ENCODE measurements around the gene TMEM126B. TPM values are rescaled to one million over a fixed set of nuclear protein-coding genes. Genes with fewer than 3 reads are reported as not detected.

Gene TMEM126B
- total RNA-seq (10 to 100 TPM; 25.2 to 40.6 (median 34.4) TPM), total RNA-seq (19.5 to 64.5 (median 37.4) reads per million in 29 experiments)
- 43.4 TPM for total RNA-seq (2013)

- peaks cover 16 to 18% of the 10 kb centered on the region in 2 experiments for H3K4me1 ChIP-seq (ENCODE audit: control insufficient read depth in 1 of 2, extremely low read depth in 1 of 2, insufficient read depth in 2 of 2, low read length in 2 of 2)
- peak; percentile 97 to 99 (median 99) for ATAC-seq (replicated peaks in 1 of 4)
- DNase-seq = peak; percentile 89 to 98 (median 96)
- no peaks in the 10 kb centered on the region for H3K9me3 ChIP-seq
- CTCF ChIA-PET = interaction anchor here in 1 of 2 donors (0.8 to 3.3 kb wide), 6 partner anchors 20 to 664 kb away, joined by 3 to 21 read pairs (median 3); partner anchors contain the start of genes EED and TMEM126A
- Mint-ChIP-seq H3K27me3 (no peaks in the 10 kb centered on the region), H3K36me3 (peaks cover 13% of the 10 kb centered on the region), H3K9me3 (no peaks in the 10 kb centered on the region), H3K4me3 (peak within 1 kb of the TSS; percentile 95 to 98 (median 96)), H3K27ac (peak within 1 kb of the TSS; percentile 95 to 98), H3K4me1 (peaks cover 44 to 48% (median 44%) of the 10 kb centered on the region in 3 donors)
- WGBS (ENCODE audit: insufficient coverage) = 1% methylated on average over 37 of the region's 41 CpGs
- H3K36me3 ChIP-seq (ENCODE audit: control insufficient read depth in 2 of 2, extremely low read depth in 1 of 2, insufficient read depth in 1 of 2, low read length in 1 of 2) = peaks cover 6 to 8% of the 10 kb centered on the region in 2 donors
- peak within 1 kb of the TSS; percentile 92 to 98 for H3K4me3 ChIP-seq (ENCODE audit: control insufficient read depth in 1 of 2, extremely low read depth in 1 of 2, low read length in 1 of 2)
- H3K27ac ChIP-seq (ENCODE audit: low read length) = peak within 1 kb of the TSS; percentile 80
- no peaks in the 10 kb centered on the region for H3K27me3 ChIP-seq (replicated peaks in 1 of 2; ENCODE audit: control insufficient read depth in 2 of 2, extremely low read depth in 1 of 2, insufficient read depth in 2 of 2, low read length in 1 of 2)
- POLR2A ChIA-PET = interaction anchor here (0.5 to 2.8 kb wide), 8 partner anchors 19 to 441 kb away, joined by 3 to 13 read pairs (median 5); partner anchors contain the start of genes TMEM126A (in 2 of the 2), CREBZF (in 1 of the 2) and PICALM (in 1 of the 2)
These were observed at the start of gene TMEM126B for GRCh38 chr11:85627998-85628770. TMEM126B (plus strand) TSS chr11:85628593; CDS start chr11:85628608, 15 bp downstream.

GRCh38 chr11:85582111-85582510 is 46.3 kb upstream of the TMEM126B start:
- Mint-ChIP-seq H3K4me1 (no peaks in the 10 kb centered on the region), H3K36me3 (peaks cover 6% of the 10 kb centered on the region)
- WGBS (ENCODE audit: insufficient coverage) = 42% methylated on average over 1 of the region's 2 CpGs

GRCh38 chr11:85589373-85589772 is 39.0 kb upstream of the TMEM126B start:
- WGBS (ENCODE audit: insufficient coverage) = 100% methylated on average over 1 of the region's 3 CpGs
- no peak for ATAC-seq (replicated peaks in 1 of 4)

More at GRCh38 chr11:85582111-85582510, 46.3 kb upstream of the TMEM126B start:
- POLR2A ChIA-PET = no interaction called here
- Histone ChIP-seq H3K4me1 (ENCODE audit: control insufficient read depth in 1 of 2, extremely low read depth in 1 of 2, insufficient read depth in 2 of 2, low read length in 2 of 2) (no peaks in the 10 kb centered on the region), H3K27me3 (replicated peaks in 1 of 2; ENCODE audit: control insufficient read depth in 2 of 2, extremely low read depth in 1 of 2, insufficient read depth in 2 of 2, low read length in 1 of 2) (no peaks in the 10 kb centered on the region), H3K27ac (ENCODE audit: low read length) (no peak overlapping the region), H3K9me3 (no peaks in the 10 kb centered on the region), H3K36me3 (ENCODE audit: control insufficient read depth in 2 of 2, extremely low read depth in 1 of 2, insufficient read depth in 1 of 2, low read length in 1 of 2) (no peaks in the 10 kb centered on the region), H3K4me3 (ENCODE audit: control insufficient read depth in 1 of 2, extremely low read depth in 1 of 2, low read length in 1 of 2) (no peak overlapping the region)
- CTCF ChIA-PET = no interaction called here
- Mint-ChIP-seq H3K27me3 (peaks cover 0 to 3% of the 10 kb centered on the region in 2 donors), H3K4me3 (no peak overlapping the region), H3K27ac (no peak overlapping the region), H3K9me3 (peaks cover 0 to 13% (median 3%) of the 10 kb centered on the region in 3 donors)
- no peak for ATAC-seq (replicated peaks in 1 of 4)
- no peak for DNase-seq

GRCh38 chr11:85590848-85591483 is 37.4 kb upstream of the TMEM126B start:
- WGBS (ENCODE audit: insufficient coverage) = 76% methylated on average over 3 of the region's 4 CpGs
- ATAC-seq (replicated peaks in 1 of 4) (no peak), DNase-seq (no peak)
- Mint-ChIP-seq H3K4me3 (no peak overlapping the region), H3K27me3 (peaks cover 7 to 10% of the 10 kb centered on the region in 2 donors), H3K9me3 (peaks cover 6 to 11% (median 9%) of the 10 kb centered on the region in 3 donors), H3K4me1 (no peaks in the 10 kb centered on the region), H3K36me3 (peaks cover 10% of the 10 kb centered on the region), H3K27ac (no peak overlapping the region)
- H3K36me3 ChIP-seq (ENCODE audit: control insufficient read depth in 2 of 2, extremely low read depth in 1 of 2, insufficient read depth in 1 of 2, low read length in 1 of 2) = no peaks in the 10 kb centered on the region
- ChIA-PET POLR2A (no interaction called here), CTCF (no interaction called here)
- no peak overlapping the region for H3K4me3 ChIP-seq (ENCODE audit: control insufficient read depth in 1 of 2, extremely low read depth in 1 of 2, low read length in 1 of 2)
- no peaks in the 10 kb centered on the region for H3K4me1 ChIP-seq (ENCODE audit: control insufficient read depth in 1 of 2, extremely low read depth in 1 of 2, insufficient read depth in 2 of 2, low read length in 2 of 2)
- no peaks in the 10 kb centered on the region for H3K9me3 ChIP-seq
- H3K27me3 ChIP-seq (replicated peaks in 1 of 2; ENCODE audit: control insufficient read depth in 2 of 2, extremely low read depth in 1 of 2, insufficient read depth in 2 of 2, low read length in 1 of 2) = peaks cover 0 to 12% of the 10 kb centered on the region in 2 experiments
- no peak overlapping the region for H3K27ac ChIP-seq (ENCODE audit: low read length)

More at GRCh38 chr11:85589373-85589772, 39.0 kb upstream of the TMEM126B start:
- no peaks in the 10 kb centered on the region for H3K4me1 ChIP-seq (ENCODE audit: control insufficient read depth in 1 of 2, extremely low read depth in 1 of 2, insufficient read depth in 2 of 2, low read length in 2 of 2)
- Mint-ChIP-seq H3K36me3 (peaks cover 10% of the 10 kb centered on the region), H3K27me3 (peaks cover 7 to 10% of the 10 kb centered on the region in 2 donors), H3K4me3 (no peak overlapping the region), H3K4me1 (no peaks in the 10 kb centered on the region), H3K27ac (no peak overlapping the region), H3K9me3 (peaks cover 6 to 11% (median 9%) of the 10 kb centered on the region in 3 donors)
- H3K4me3 ChIP-seq (ENCODE audit: control insufficient read depth in 1 of 2, extremely low read depth in 1 of 2, low read length in 1 of 2) = no peak overlapping the region
- CTCF ChIA-PET = no interaction called here
- H3K27ac ChIP-seq (ENCODE audit: low read length) = no peak overlapping the region
- no peaks in the 10 kb centered on the region for H3K9me3 ChIP-seq
- POLR2A ChIA-PET = no interaction called here
- H3K36me3 ChIP-seq (ENCODE audit: control insufficient read depth in 2 of 2, extremely low read depth in 1 of 2, insufficient read depth in 1 of 2, low read length in 1 of 2) = no peaks in the 10 kb centered on the region
- peaks cover 0 to 12% of the 10 kb centered on the region in 2 experiments for H3K27me3 ChIP-seq (replicated peaks in 1 of 2; ENCODE audit: control insufficient read depth in 2 of 2, extremely low read depth in 1 of 2, insufficient read depth in 2 of 2, low read length in 1 of 2)
- no peak for DNase-seq

- ATAC-seq (replicated peaks in 1 of 4) = peak in 3 of 4 experiments; percentile 30 to 59 (median 52)
- CTCF ChIA-PET = interaction anchor here (0.6 to 2.2 kb wide), 12 partner anchors 9 to 637 kb away, joined by 3 to 8 read pairs (median 3); partner anchors contain the start of gene CCDC83 (in 1 of the 2)
- POLR2A ChIA-PET = interaction anchor here in 1 of 2 donors (0.6 kb wide), 1 partner anchor 650 kb away, joined by 4 read pairs; no protein-coding TSS in a partner anchor
- Histone ChIP-seq H3K36me3 (ENCODE audit: control insufficient read depth in 2 of 2, extremely low read depth in 1 of 2, insufficient read depth in 1 of 2, low read length in 1 of 2) (no peaks in the 10 kb centered on the region), H3K4me3 (ENCODE audit: control insufficient read depth in 1 of 2, extremely low read depth in 1 of 2, low read length in 1 of 2) (no peak overlapping the region), H3K27me3 (replicated peaks in 1 of 2; ENCODE audit: control insufficient read depth in 2 of 2, extremely low read depth in 1 of 2, insufficient read depth in 2 of 2, low read length in 1 of 2) (peaks cover 0 to 2% of the 10 kb centered on the region in 2 experiments), H3K27ac (ENCODE audit: low read length) (no peak overlapping the region), H3K9me3 (no peaks in the 10 kb centered on the region), H3K4me1 (ENCODE audit: control insufficient read depth in 1 of 2, extremely low read depth in 1 of 2, insufficient read depth in 2 of 2, low read length in 2 of 2) (no peaks in the 10 kb centered on the region)
- Mint-ChIP-seq H3K36me3 (peaks cover 3% of the 10 kb centered on the region), H3K27me3 (peaks cover 3 to 5% of the 10 kb centered on the region in 2 donors), H3K4me3 (no peak overlapping the region), H3K4me1 (no peaks in the 10 kb centered on the region), H3K9me3 (no peaks in the 10 kb centered on the region), H3K27ac (no peak overlapping the region)
- DNase-seq = peak in 1 of 35 experiments; percentile 74
These were observed 33.0 kb upstream of the TMEM126B start for GRCh38 chr11:85595285-85595884.

- Mint-ChIP-seq H3K27me3 (peaks cover under 1 to 2% of the 10 kb centered on the region in 2 donors), H3K4me1 (no peaks in the 10 kb centered on the region), H3K9me3 (no peaks in the 10 kb centered on the region), H3K36me3 (peaks cover under 1% of the 10 kb centered on the region), H3K27ac (no peak overlapping the region), H3K4me3 (no peak overlapping the region)
- ATAC-seq (replicated peaks in 1 of 4) (no peak), DNase-seq (no peak)
- CTCF ChIA-PET = interaction anchor here (0.9 to 2.2 kb wide), 3 partner anchors 9 to 597 kb away, joined by 3 to 7 read pairs (median 3); no protein-coding TSS in a partner anchor
- Histone ChIP-seq H3K27ac (ENCODE audit: low read length) (no peak overlapping the region), H3K27me3 (replicated peaks in 1 of 2; ENCODE audit: control insufficient read depth in 2 of 2, extremely low read depth in 1 of 2, insufficient read depth in 2 of 2, low read length in 1 of 2) (peaks cover 0 to 2% of the 10 kb centered on the region in 2 experiments), H3K9me3 (no peaks in the 10 kb centered on the region), H3K4me1 (ENCODE audit: control insufficient read depth in 1 of 2, extremely low read depth in 1 of 2, insufficient read depth in 2 of 2, low read length in 2 of 2) (no peaks in the 10 kb centered on the region), H3K36me3 (ENCODE audit: control insufficient read depth in 2 of 2, extremely low read depth in 1 of 2, insufficient read depth in 1 of 2, low read length in 1 of 2) (no peaks in the 10 kb centered on the region), H3K4me3 (ENCODE audit: control insufficient read depth in 1 of 2, extremely low read depth in 1 of 2, low read length in 1 of 2) (no peak overlapping the region)
- WGBS (ENCODE audit: insufficient coverage) = 60% methylated on average over 1 of the region's 2 CpGs
- POLR2A ChIA-PET = no interaction called here
These were observed 31.5 kb upstream of the TMEM126B start for GRCh38 chr11:85596886-85597285.

All from T-cell (primary cell).